ELF-1 (cell line): ENCODE measurements around the gene CADPS2.

Experiments
- DNase-seq: peaks from one replicate; pipeline ENCODE4 v3.0.0-alpha.2; 2016; ENCODE audit warnings: low read depth, low spot score

CADPS2 gene

DNA sequence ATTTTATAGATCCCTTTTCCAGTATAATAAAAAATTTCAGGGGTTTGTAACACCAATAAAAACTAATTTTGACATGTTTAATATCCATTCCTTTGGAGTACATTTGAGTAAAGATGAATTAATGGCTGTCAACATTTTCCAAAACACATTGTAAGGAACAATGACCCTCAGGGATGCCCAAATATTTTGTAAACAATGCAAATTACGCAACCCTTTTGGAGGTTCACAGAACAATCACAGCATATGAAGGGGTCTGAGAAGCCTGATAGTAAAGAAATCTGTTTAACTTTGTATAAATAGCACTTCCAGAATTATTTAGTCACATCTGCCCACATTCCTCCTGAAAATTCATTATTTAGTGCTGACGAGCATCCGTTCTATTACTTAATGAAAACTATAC is 428.9 kb downstream of the CADPS2 start:
- DNase-seq = no peak

DNA sequence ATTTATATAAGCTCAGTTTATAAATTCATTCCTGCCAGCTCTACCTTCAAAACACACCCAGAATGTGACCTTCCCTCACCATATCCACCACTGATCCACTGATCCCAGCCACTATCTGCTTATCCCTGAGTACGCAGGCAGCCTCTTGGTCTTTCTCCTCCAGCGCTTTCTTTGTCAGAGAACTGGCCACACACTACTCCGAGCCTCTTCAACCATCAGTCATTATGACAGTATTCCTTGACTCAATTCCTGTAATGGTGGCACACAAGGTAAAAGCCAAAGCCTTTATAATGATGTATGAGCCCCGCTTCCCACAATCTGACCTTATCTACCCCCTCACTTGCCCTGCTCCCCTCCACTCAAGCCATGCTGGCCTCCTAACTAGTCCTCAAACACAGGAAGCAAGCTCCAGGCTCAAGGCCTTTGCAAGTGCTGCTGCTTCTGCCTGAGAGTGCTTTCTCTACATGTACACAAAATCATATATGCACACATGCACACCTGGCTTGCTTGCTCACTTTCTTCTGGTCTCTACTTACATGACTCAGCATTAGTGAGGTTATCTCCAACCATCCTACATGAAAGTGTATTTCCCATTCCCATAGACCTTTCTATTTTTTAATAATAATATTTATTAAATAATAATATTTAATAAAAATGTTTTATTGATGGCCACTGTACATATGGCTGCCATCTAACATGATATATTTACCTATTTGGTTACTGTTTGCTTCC is 431.3 kb downstream of the CADPS2 start:
- DNase-seq = no peak

DNA sequence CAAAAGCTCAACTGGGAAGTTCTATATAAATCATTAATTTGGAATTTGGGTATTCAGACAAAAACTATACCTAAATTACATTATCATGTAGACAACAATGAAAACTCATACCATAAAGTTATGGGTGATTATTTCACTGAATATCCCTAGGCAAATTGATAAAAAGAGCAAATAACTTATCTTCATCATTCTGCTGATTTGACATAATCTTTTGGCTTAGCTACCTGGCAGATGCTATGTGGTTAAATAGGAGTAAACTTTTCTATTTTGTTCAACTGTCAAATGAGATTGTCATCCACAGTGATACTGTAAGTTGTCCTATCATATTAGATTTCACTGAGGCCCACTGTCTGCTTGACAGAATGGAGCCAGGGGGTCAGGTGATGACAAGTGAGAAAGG is 432.8 kb downstream of the CADPS2 start:
- DNase-seq = no peak

DNA sequence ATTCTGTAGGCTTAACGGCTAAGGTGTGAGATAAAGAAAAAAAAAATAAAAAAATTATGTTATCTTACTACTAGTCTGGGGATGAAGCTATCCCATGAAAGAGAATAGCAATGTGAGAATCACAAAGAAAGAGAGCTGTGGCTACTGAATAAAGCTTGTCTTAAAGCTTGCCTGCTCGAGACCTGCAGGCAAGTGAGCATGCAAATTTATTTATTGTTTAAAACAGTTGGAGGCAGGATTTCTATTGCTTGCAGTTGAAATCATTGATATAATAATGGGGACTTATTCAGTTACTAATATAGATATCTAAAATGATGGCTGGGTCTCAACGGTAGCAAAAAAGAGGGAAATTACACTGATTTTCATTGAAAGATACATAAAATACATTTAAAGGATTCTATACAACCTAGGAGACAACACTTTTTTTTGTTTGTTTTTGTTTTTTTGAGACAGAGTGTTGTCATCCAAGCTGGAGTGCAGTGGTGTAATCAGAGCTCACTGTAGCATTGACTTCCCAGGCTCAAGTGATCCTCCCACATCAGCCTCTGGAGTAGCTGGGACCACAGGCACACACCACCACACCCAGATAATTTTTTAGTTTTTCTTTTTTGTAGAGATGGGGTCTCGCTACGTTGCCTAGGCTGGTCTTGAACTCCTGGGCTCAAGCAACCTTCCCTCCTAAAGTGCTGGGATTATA is 437.2 kb downstream of the CADPS2 start:
- DNase-seq = no peak

- no peak for DNase-seq
These were observed 443.3 kb downstream of the CADPS2 start for GRCh38 chr7:122442929-122443328.

DNA sequence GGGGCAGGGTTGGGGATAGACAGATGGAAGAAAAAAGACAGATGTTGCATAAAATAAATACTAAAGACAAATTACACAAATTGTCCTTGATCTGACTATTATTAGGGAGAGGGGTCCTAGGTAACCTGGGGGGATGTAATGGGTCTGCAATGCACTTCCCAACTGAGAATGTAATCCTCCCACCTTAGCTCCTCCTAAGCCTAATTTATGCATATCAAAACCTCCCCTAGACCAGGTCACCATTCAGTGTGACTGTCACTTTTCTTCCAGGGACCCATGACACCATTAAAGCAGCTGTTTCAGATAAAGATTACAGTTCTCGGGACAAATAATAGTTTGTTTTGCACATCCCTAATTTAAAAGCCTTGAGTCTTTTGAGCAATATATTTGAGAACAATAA is 447.8 kb downstream of the CADPS2 start:
- DNase-seq = no peak

DNA sequence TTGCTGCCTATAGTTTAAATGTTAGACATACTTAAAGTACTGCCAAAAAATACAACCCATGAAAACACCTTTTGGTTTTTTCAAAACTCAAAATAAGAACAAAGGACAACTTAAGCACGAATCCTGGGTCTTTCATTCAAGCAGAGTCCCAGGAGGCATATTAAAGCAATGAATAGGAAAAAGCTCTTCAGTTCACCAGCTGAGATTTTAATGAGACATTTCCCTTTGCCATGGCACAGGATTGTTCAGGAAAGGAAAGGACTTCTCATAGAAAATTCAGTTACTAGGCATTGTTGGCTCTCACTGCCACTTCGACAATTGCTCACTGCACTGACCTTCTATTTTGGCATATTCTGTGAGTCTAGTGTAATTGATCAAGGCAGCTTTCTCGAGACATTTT is 448.3 kb downstream of the CADPS2 start:
- no peak for DNase-seq

GRCh38 chr7:122433765-122434164 is 452.5 kb downstream of the CADPS2 start:
- no peak for DNase-seq

DNA sequence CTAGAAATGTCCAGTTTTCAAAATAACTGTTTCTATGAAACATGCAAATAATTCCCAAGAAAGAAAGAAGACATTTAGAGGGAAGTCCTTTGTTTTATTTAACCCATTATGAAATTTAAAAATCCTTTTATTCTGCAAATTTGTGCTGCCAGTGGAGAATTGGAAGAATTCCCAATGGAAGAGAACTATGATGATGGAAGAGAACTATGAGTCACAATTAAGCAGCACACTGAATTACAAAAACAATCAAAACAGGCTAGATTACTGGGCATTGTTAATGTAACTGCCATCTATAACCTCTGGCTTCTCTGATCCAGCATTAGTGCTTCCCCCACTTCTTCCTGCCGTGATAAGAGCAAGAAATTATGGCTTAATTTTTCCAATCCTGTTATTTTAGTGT is 455.6 kb downstream of the CADPS2 start:
- DNase-seq = no peak

DNA sequence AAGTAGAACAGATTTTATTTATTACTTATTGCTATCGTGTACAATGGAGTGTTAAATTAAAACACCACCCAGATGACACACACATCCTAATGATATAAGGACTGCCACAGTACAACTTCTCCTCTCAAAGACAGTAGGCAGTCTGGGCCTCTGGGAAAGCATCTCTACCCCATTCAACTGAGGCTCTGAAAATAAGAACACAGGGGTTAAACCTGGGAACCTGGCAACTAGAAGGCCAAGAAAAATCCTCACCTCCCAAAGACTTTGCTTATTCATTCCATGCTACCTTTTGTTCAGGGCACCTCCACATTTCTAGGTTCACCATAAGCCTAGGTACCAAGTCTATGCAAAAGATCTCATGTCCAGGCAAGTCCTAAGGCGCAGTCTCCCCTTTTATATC is 456.3 kb downstream of the CADPS2 start:
- DNase-seq = no peak

DNA sequence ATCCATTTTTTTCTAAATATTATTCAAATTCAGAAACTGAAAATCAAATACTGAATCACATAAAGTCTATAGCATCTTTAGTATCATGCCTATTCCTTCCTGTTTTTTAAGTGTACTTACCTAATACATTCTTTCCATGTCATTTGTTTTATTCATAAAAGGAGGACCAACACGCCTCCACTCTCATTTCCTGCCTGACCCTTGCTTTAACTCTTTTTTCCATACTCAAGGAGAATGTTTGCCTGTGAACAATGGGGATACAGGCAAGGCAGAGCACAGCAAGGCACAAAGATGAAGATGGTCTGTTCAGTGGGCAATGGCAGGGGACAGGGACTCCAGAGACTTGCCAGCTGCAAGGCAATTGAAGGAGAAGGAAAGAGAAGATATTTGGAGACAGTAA is 460.5 kb downstream of the CADPS2 start:
- DNase-seq = no peak

DNA sequence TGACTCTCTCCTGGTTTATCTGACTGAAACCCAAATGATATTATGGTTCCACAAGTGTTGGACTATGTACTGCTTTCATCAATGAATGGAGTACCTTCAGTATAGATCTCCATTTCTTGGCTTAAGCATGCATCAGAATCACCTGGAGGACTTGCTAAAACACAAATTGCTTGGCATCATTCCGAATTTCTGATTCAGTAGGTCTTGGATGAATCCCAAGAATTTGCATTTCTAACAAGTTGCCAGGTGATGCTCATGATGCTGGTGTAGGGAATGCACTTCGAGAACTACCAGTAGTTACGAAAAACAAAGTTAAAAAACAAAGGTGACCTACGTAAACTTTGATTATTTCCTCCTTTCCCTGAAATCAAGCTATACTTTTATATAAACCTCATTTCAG is 462.7 kb downstream of the CADPS2 start:
- DNase-seq = no peak

DNA sequence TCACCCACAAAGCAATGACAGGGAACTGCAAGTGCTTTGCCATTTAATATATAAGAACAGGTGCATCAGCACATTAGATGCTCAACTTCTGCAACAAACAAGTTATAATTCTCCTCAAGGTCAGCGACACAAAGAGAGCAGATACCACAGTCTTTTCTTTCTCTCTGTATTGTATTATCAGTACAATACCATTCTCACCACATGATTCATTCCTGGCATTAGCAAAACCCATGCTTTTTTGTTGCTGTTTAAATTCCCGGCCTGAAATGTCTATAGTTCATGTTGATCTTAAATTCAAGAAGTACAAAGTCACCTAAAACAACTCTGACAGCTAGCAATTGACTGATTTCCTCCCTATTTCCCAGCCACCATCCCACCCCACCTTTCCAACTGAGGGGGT is 469.9 kb downstream of the CADPS2 start:
- no peak for DNase-seq

GRCh38 chr7:122415510-122415909 is 470.8 kb downstream of the CADPS2 start:
- no peak for DNase-seq

DNA sequence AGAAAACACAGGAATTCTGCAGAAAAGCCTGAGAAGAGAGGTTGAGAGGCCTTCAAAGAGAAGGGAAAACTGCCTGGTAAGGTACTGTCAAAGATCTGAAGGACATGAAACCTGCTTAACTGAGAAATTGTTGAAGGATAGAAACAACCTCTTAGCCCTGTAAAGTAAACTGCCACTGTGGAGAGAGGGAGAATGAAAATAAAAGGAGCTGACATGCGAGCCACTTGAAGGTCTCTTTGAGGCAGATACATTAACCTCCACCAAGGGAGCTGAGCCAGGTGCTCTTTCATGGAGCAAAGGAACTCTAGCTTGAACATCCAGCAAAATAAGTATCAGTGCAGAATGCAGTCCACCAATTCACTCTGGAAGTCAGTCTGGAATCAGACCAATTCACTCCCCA is 472.9 kb downstream of the CADPS2 start:
- no peak for DNase-seq

GRCh38 chr7:122412883-122413282 is 473.4 kb downstream of the CADPS2 start:
- peak; percentile 25 for DNase-seq

DNA sequence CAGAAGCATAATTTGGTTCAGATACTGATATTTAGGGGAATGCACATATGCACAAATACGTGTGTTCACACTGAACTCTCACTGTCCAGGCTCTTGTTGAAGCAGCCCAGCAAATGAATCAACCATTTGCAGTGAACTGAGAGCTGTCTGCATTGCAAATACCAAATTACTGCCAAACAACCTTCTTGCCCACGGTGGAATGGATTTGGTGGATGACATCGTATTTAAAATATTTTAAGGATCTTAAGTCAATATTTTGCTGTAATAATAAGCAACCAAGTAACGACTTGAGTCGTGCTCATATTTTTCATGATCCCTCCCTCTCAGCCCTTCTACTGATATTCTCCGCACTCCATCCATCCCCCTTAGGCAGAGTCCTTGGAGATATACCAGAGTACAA is 473.8 kb downstream of the CADPS2 start:
- DNase-seq = no peak

DNA sequence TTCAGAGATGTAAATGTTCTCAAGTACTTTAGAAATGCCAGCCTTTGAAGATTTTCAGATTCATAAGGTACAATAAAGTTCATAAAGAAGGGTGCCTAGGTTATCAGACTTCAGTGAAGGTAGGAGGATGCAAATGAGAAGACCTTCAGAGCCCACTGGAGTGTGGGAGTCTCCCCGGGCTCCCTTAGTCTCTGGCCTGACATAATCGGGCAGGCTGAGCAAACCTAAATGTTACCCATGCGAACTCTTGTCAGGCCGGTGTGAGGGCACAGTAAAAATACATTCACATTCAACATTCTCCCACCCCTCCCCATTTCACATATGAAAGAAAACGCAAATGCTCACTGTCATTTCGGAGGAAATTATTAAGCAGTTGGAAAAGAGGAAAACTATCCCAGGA is 479.1 kb downstream of the CADPS2 start:
- DNase-seq = no peak

DNA sequence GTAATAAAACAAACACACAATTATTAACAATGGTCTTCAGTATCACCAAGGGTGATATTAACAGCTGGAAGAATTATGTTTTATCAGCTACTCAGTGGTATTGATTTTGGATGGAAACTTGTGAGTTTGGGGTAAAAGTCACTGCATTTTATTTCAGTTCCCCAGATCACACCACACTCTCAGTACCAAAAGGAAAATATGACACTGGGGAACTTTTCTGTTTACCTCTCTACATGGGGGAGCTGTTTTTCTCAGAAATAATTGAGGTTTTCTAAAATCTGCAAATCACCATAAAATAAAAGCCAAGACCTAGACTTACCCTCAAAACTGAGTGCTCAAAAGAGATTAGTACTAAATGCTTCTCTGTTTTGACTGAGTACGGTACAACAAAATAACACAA is 483.1 kb downstream of the CADPS2 start:
- no peak for DNase-seq

DNA sequence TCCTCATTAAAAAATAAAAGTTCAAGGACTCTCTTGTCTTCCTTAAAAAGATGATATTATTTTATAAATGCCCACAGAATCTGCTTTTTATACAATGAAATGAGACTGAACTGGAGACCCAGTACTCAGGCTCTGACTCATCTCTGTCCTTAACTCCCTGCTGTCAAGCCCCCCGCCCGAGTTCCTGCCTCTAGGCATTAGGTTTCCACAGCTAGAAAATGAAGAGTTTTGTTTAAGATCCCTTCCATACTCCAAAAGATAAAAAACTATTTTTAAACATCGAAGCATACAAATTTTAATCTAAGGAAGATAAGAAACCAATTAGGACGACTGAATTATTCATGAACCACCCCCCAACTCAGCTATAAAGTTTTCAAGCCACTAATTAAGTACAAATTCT is 484.0 kb downstream of the CADPS2 start:
- DNase-seq = peak; percentile 10

- no peak for DNase-seq
These were observed 488.9 kb downstream of the CADPS2 start for GRCh38 chr7:122397381-122397780.

DNA sequence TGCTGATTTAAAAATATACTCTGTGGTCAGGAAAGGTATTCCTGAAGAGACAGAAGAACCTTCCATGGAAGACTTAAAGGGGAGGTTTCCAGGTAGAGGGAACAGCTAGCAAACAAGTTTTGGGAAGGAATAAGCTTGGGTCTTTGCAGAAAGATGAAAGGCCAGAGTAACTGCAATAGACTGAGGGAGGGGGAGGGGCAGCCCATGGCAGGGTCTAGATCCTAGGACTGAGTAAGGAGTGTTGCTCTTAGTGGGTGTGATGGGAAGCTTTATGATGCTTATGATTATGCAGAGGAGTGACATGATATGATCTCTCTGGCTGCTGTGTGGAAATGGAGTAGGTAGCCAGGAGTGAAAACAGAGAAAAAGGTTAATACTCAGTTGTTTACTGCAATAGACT is 491.7 kb downstream of the CADPS2 start:
- DNase-seq = no peak

DNA sequence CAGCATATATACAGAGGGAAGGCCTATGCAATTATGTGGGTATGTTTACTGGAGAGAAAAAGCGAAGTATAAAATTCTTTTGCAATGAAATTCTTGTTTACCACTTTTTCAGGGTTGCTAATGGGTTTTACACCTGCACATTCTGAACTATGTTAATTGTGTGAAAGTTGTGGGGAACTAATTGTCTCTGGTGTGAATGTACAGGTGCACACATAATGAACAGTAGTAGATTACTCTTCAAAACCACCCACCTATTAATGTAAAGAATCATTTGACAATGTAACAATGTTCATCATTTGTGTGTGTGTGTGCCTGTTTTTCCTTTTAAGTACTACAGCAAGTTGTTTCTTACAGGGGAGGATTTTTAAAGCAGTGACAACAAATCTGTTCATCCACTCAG is 501.7 kb downstream of the CADPS2 start:
- no peak for DNase-seq

DNA sequence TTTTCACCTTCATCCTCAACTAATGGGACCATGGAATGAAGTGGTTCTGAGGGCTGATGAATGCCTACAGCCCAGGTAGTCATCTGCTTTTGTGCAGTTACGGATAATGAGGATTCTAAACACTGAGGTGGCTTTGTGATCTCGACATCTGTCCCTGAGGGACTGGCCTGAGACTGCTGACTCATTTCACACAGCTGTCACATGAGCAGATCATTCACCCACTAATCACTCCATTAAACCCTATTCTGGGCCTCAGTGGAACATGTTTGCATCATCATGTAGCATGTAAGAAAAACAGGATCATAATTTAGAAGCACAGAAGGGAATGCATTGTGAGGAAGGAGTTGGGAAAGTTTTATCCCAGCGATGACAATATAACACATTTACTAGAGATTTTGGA is 502.3 kb downstream of the CADPS2 start:
- no peak for DNase-seq
